ENCODE measurements around the gene CAMTA1. TPM values are rescaled to one million over a fixed set of nuclear protein-coding genes. Genes with fewer than 3 reads are reported as not detected.

The CAMTA1 gene
- total and polyA plus RNA-seq, 9 of the 15 experiments (the other 6 are each of a cell fraction or from before 2014, with no cell fraction given) = 43.9 to 161 (median 65.9) TPM

- TF ChIP-seq, protein P1, sequence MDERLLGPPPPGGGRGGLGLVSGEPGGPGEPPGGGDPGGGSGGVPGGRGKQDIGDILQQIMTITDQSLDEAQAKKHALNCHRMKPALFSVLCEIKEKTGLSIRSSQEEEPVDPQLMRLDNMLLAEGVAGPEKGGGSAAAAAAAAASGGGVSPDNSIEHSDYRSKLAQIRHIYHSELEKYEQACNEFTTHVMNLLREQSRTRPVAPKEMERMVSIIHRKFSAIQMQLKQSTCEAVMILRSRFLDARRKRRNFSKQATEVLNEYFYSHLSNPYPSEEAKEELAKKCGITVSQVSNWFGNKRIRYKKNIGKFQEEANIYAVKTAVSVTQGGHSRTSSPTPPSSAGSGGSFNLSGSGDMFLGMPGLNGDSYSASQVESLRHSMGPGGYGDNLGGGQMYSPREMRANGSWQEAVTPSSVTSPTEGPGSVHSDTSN (CRISPR knock-in tag; IDR thresholded peaks at IDR 0.05; ENCODE audit: low read depth) = no peak
- TF ChIP-seq, protein P1 (tag; conservative IDR thresholded peaks at IDR 0.05; ENCODE audit: low read depth) = no peak
- TF ChIP-seq MYC (IDR thresholded peaks at IDR 0.05; ENCODE audit: low read depth, low read length) (peak; percentile 59), MYC (CRISPR knock-in tag; IDR thresholded peaks at IDR 0.05; ENCODE audit: borderline replicate concordance, low read depth) (no peak), TAF15 (IDR thresholded peaks at IDR 0.05; ENCODE audit: low read depth, low read length) (no peak), IFI16 (CRISPR knock-in tag; IDR thresholded peaks at IDR 0.05) (no peak)
Observed at GRCh38 chr1:7586031-7586941, 801.0 kb downstream of the CAMTA1 start (continued).
